Endothelial cell of umbilical vein (primary cell): ENCODE data around the gene C22orf39. TPM values are rescaled to one million over a fixed set of nuclear protein-coding genes. Genes with fewer than 3 reads are reported as not detected.

Experiments used
- BruUV-seq: library from RNA; stranded (reverse); fragments of 400-500 nt; replicated peaks from 2 replicates; lab custom pipeline; 2021; lab: Mats Ljungman, UMichigan
- CTCF ChIA-PET: fragments of 300-600, 350-600 bp; sonication (Branson Sonifier 250); formaldehyde crosslinking; loops from one replicate; lab custom pipeline; 2021; ENCODE audit warnings: antibody characterized with exemption, inconsistent platforms; lab: Charles Lee
- POLR2A ChIA-PET: fragments of 300-600, 350-600 bp; sonication (Branson Sonifier 250); formaldehyde crosslinking; loops from one replicate; lab custom pipeline; 2021; ENCODE audit warnings: antibody characterized with exemption, inconsistent platforms; lab: Charles Lee
- DNase-seq: peaks from one replicate; pipeline ENCODE4 v3.0.0-alpha.2; 2011; ENCODE audit warnings: low read depth, low spot score
- FAIRE-seq: peaks from 2 replicates; lab custom pipeline; 2011; peaks lifted over from hg19 to GRCh38; lab: Jason Lieb, UNC
- H2AFZ ChIP-seq: 2 replicates; pipeline ENCODE4 v1.6.0; 2012; ENCODE audit warnings: low read depth, low read length, control low read depth, inconsistent platforms
- H3K27ac ChIP-seq: 2 replicates; pipeline ENCODE4 v1.5.1; 2011; ENCODE audit warnings: low read depth, mild to moderate bottlenecking, control low read depth, low read length, moderate library complexity; ENCODE audit not compliant: insufficient read depth
- H3K27me3 ChIP-seq, 2 experiments: 2 replicates each; pipeline versions ENCODE4 v1.6.0 to v1.6.1; 2011; ENCODE audit warnings: low read length in 2 of 2, mixed read lengths in 1 of 2; ENCODE audit not compliant: control insufficient read depth in 2 of 2, insufficient read depth in 2 of 2
- H3K36me3 ChIP-seq, 2 experiments: 2 replicates in 1 of 2; 3 replicates in 1 of 2; pipeline ENCODE4 v1.5.1; 2011; ENCODE audit warnings: low read length in 2 of 2, mild to moderate bottlenecking in 1 of 2, moderate library complexity in 1 of 2; ENCODE audit not compliant: control insufficient read depth in 2 of 2, insufficient read depth in 2 of 2; ENCODE audit errors: extremely low read depth in 1 of 2
- H3K4me1 ChIP-seq: 3 replicates; pipeline ENCODE4 v1.5.1; 2011; ENCODE audit warnings: mild to moderate bottlenecking, low read length; ENCODE audit not compliant: control insufficient read depth, insufficient read depth; ENCODE audit errors: extremely low read depth
- H3K4me2 ChIP-seq: 2 replicates; pipeline ENCODE4 v1.6.1; 2011; ENCODE audit warnings: low read length, control low read depth, mixed read lengths; ENCODE audit not compliant: insufficient read depth
- H3K4me3 ChIP-seq, 3 experiments: fragments of 200-600 bp in 1 of 3; sonication (generic), shearing (Covaris generic) in 1 of 3; replicated peaks in 1 of 3; 2 replicates each; pipeline ENCODE4 v1.5.1; 2011 to 2016; ENCODE audit warnings: control low read depth in 3 of 3, low read length in 3 of 3, mild to moderate bottlenecking in 2 of 3, inconsistent platforms in 1 of 3, low read depth in 1 of 3, moderate library complexity in 1 of 3; ENCODE audit not compliant: insufficient read depth in 1 of 3
- H3K79me2 ChIP-seq: 2 replicates; pipeline ENCODE4 v1.6.0; 2012; ENCODE audit warnings: low read length, inconsistent platforms; ENCODE audit not compliant: control insufficient read depth, insufficient read depth
- H3K9ac ChIP-seq: replicated peaks from 2 replicates; pipeline ENCODE3; 2011; ENCODE audit warnings: low read length, control low read depth; ENCODE audit not compliant: insufficient read depth; ENCODE audit errors: extremely low read depth
- H3K9me1 ChIP-seq: replicated peaks from 3 replicates; pipeline ENCODE4 v1.6.0; 2011; ENCODE audit warnings: mild to moderate bottlenecking, low read length; ENCODE audit not compliant: control insufficient read depth, insufficient read depth; ENCODE audit errors: extremely low read depth
- H3K9me3 ChIP-seq: replicated peaks from 2 replicates; pipeline ENCODE4 v1.5.1; 2012; ENCODE audit warnings: low read length, inconsistent platforms; ENCODE audit not compliant: control insufficient read depth, insufficient read depth
- H4K20me1 ChIP-seq: replicated peaks from 2 replicates; pipeline ENCODE3; 2011; ENCODE audit warnings: mild to moderate bottlenecking, low read length; ENCODE audit not compliant: control insufficient read depth, insufficient read depth; ENCODE audit errors: extremely low read depth
- EZH2 ChIP-seq: IDR thresholded peaks from 2 replicates; pipeline ENCODE4 v1.6.1; 2012; ENCODE audit warnings: borderline replicate concordance, low read depth, mild to moderate bottlenecking, moderate library complexity, low read length, inconsistent platforms; ENCODE audit not compliant: severe bottlenecking
- FOS ChIP-seq: IDR thresholded peaks from 2 replicates; pipeline ENCODE4 v1.6.1; 2011; ENCODE audit warnings: mild to moderate bottlenecking, low read length, moderate library complexity, borderline replicate concordance; ENCODE audit not compliant: insufficient read depth
- GATA2 ChIP-seq: IDR thresholded peaks from 2 replicates; pipeline ENCODE4 v1.7.0; 2011; ENCODE audit warnings: low read depth, mild to moderate bottlenecking, moderate library complexity, mixed read lengths, low read length; ENCODE audit not compliant: insufficient read length, insufficient read depth
- JUN ChIP-seq: IDR thresholded peaks from 2 replicates; pipeline ENCODE4 v1.6.1; 2011; ENCODE audit warnings: borderline replicate concordance, low read depth; ENCODE audit not compliant: insufficient read length, insufficient read depth
- MYC ChIP-seq: IDR thresholded peaks from one replicate; pipeline ENCODE4 v1.6.1; 2011; ENCODE audit warnings: mild to moderate bottlenecking, low read depth, low read length
- POLR2A ChIP-seq: IDR thresholded peaks from 2 replicates; pipeline ENCODE4 v1.6.1; 2012; ENCODE audit warnings: low read depth, mild to moderate bottlenecking, control low read depth, low read length
- POLR2AphosphoS5 ChIP-seq: IDR thresholded peaks from 2 replicates; pipeline ENCODE4 v1.6.1; 2012; ENCODE audit warnings: low read depth, mild to moderate bottlenecking, control low read depth, low read length, moderate library complexity; ENCODE audit not compliant: insufficient read depth
- dilution Hi-C: fragments of 300-500 bp; cut with MboI; formaldehyde crosslinking; loops from one replicate; pipeline ENCODE4 v1.15.0; 2019; ENCODE audit warnings: low sequenced_read_pairs; ENCODE audit not compliant: extremely low pct_ligation_motif_present
- intact Hi-C: fragments of 100-400 bp; cut with micrococcal nuclease; formaldehyde crosslinking; loops from one replicate; pipeline ENCODE4 v1.10.0; 2022
- polyA plus RNA-seq, 4 experiments: library from polyadenylated mRNA; depleted of rRNA in 3 of 4; stranded (reverse) in 3 of 4; unstranded in 1 of 4; fragments of >200 nt; gene quantifications; 2 replicates each; pipeline versions ENCODE4 v1.2.1 to v1.2.3, GENCODE V29; 2011 to 2012; ENCODE audit warnings: missing spikeins in 1 of 4
- total RNA-seq: library from RNA; stranded (reverse); gene quantifications from 2 replicates; pipeline ENCODE4 v1.2.3, GENCODE V29; 2021
- TF ChIP-seq, protein P1 (sequence below): IDR thresholded peaks from 2 replicates; pipeline ENCODE4 v1.6.1; 2011; ENCODE audit not compliant: insufficient read depth, insufficient read length
- TF ChIP-seq, protein P2 (sequence below), 2 donors: IDR thresholded peaks; 1 replicate in 1 of 2; 2 replicates in 1 of 2; pipeline ENCODE4 v1.5.1; 2011; ENCODE audit warnings: low read length in 2 of 2, mild to moderate bottlenecking in 2 of 2, moderate library complexity in 2 of 2, control low read depth in 1 of 2, inconsistent platforms in 1 of 2, low read depth in 1 of 2; ENCODE audit not compliant: insufficient read depth in 1 of 2; ENCODE audit errors: extremely low read depth in 1 of 2

The C22orf39 gene
- total and polyA plus RNA-seq, 2 donors (not counting 3 experiments of a cell fraction or from before 2014, with no cell fraction given), result 26.1 to 28.0 TPM

DNA sequence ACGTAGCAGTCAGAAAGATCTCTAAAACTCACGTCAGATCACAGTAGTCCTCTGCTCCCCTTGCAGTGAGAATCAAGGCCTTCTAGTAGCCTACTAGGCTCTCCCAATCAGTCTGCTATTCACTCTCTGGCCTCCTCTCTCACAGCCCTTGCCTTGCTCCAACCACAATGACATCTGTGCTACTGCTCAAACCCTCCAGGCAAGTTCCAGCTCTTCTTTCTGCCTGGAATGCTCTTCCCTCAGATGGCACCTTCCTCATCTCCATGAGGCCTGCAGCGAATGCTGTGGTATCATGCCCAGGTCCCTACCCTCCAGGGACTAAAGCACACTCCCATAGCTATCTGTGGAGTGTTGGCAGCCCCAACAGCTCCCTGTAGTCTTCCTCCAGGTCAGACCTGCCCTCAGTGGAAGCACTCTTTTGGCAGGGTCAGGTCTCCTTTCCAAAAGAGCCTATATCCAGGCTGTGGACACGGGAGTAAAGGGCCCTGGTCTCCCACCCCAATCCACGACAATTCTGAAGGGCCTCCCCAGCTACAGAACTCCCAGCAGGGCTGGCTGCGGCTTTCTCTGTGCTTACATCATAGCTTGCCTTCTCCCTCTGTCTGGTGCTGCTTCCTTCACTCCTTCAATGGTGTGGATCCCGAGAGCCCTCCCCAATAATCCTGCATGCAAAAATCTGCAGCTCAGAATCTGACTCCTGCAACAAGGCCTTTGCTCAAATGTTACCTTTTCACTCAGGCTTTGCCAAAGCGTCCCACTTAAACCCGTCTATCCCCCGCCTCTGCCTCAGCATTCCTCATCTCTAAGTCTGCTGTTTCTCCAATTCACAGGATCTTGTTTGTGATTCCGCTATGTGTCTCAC, 24.8 kb downstream of the C22orf39 start:
- Histone ChIP-seq H3K9me1 (no peaks in the 10 kb centered on the region), H4K20me1 (no peaks in the 10 kb centered on the region), H3K4me2 (no peak overlapping the region), H3K27me3 (no peaks in the 10 kb centered on the region), H3K79me2 (peaks cover 94% of the 10 kb centered on the region), H2AFZ (no peak overlapping the region), H3K36me3 (no peaks in the 10 kb centered on the region), H3K4me1 (peaks cover 8% of the 10 kb centered on the region), H3K27ac (no peak overlapping the region), H3K9ac (no peak overlapping the region), H3K9me3 (no peaks in the 10 kb centered on the region), H3K4me3 (no peak overlapping the region)
- ChIA-PET POLR2A (no interaction called here), CTCF (interaction anchor here (0.7 kb wide), 1 partner anchor 190 kb away, joined by 3 read pairs; no protein-coding TSS in a partner anchor)
- no TSS peak for BruUV-seq
- intact Hi-C loops (no loop called here), dilution Hi-C loops (no loop called here)
- TF ChIP-seq POLR2AphosphoS5 (no peak), GATA2 (no peak), JUN (no peak), FOS (no peak), EZH2 (no peak), MYC (no peak), POLR2A (no peak)
- TF ChIP-seq, protein P1, sequence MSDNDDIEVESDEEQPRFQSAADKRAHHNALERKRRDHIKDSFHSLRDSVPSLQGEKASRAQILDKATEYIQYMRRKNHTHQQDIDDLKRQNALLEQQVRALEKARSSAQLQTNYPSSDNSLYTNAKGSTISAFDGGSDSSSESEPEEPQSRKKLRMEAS, result no peak
- TF ChIP-seq, protein P2, sequence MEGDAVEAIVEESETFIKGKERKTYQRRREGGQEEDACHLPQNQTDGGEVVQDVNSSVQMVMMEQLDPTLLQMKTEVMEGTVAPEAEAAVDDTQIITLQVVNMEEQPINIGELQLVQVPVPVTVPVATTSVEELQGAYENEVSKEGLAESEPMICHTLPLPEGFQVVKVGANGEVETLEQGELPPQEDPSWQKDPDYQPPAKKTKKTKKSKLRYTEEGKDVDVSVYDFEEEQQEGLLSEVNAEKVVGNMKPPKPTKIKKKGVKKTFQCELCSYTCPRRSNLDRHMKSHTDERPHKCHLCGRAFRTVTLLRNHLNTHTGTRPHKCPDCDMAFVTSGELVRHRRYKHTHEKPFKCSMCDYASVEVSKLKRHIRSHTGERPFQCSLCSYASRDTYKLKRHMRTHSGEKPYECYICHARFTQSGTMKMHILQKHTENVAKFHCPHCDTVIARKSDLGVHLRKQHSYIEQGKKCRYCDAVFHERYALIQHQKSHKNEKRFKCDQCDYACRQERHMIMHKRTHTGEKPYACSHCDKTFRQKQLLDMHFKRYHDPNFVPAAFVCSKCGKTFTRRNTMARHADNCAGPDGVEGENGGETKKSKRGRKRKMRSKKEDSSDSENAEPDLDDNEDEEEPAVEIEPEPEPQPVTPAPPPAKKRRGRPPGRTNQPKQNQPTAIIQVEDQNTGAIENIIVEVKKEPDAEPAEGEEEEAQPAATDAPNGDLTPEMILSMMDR (IDR thresholded peaks at IDR 0.05; ENCODE audit: extremely low read depth in 1 of 2, insufficient read depth in 1 of 2, low read depth in 1 of 2, low read length in 2 of 2), result no peak
- no peak for DNase-seq
- FAIRE-seq, result no peak
